ENCODE measurements around the gene NDUFAF2. TPM values are rescaled to one million over a fixed set of nuclear protein-coding genes. Genes with fewer than 3 reads are reported as not detected.

Gene NDUFAF2
- total RNA-seq, 1 donor from 2014 or later: 38.0 TPM

DNA sequence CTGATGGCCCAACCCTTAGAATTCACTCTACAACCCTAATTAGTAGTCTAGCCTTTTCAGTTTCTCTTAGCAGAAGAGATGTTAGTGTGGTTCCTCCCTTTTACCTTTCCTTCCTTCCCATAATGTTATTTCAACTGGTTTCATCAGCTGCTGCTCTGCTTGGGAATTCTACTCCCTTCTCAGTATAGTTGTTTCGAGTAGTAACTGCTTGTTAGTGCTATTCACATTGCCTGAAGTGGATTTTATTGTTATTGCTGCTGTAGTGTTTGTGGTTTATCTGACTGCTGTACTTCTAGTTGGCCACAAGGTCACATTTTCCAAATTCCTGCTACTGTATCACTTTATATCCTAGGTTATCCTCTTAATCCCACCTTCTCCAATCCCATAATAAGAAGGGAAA, 187.6 kb downstream of the NDUFAF2 start:
- intact Hi-C loops (cut with micrococcal nuclease): no loop called here
- Mint-ChIP-seq H3K4me1 (no peaks in the 10 kb centered on the region), H3K27ac (no peak overlapping the region), H3K27me3 (no peaks in the 10 kb centered on the region), H3K36me3 (ENCODE audit: low read depth) (no peaks in the 10 kb centered on the region), H3K4me3 (no peak overlapping the region), H3K9me3 (peaks cover 9% of the 10 kb centered on the region)
- no peak for DNase-seq

DNA sequence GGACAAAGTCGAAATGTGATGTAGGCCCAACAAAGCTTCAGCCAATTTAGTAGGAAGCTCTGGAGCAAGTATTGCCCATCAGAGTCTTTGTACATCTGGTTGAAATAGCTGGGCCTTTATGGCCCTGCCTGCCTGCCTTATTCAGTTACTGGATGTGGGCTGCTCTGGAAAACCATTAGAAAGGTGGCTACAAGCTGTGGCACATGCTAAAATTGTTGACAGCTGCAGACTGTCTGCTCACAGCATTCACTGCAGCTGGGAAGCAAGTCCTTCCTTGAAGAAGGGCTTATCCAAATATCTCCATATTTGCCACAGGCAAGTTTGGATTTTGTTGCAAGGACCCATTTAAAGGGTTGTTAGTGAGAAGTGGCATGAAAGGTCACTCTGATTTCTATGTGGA, 192.8 kb downstream of the NDUFAF2 start:
- no peaks in the 10 kb centered on the region for H3K9me3 Mint-ChIP-seq
- no peak for DNase-seq
- H3K27ac Mint-ChIP-seq: no peak overlapping the region
- intact Hi-C loops (cut with micrococcal nuclease): no loop called here
- no peaks in the 10 kb centered on the region for H3K4me1 Mint-ChIP-seq
- H3K4me3 Mint-ChIP-seq: no peak overlapping the region
- no peaks in the 10 kb centered on the region for H3K27me3 Mint-ChIP-seq
- H3K36me3 Mint-ChIP-seq (ENCODE audit: low read depth): no peaks in the 10 kb centered on the region

DNA sequence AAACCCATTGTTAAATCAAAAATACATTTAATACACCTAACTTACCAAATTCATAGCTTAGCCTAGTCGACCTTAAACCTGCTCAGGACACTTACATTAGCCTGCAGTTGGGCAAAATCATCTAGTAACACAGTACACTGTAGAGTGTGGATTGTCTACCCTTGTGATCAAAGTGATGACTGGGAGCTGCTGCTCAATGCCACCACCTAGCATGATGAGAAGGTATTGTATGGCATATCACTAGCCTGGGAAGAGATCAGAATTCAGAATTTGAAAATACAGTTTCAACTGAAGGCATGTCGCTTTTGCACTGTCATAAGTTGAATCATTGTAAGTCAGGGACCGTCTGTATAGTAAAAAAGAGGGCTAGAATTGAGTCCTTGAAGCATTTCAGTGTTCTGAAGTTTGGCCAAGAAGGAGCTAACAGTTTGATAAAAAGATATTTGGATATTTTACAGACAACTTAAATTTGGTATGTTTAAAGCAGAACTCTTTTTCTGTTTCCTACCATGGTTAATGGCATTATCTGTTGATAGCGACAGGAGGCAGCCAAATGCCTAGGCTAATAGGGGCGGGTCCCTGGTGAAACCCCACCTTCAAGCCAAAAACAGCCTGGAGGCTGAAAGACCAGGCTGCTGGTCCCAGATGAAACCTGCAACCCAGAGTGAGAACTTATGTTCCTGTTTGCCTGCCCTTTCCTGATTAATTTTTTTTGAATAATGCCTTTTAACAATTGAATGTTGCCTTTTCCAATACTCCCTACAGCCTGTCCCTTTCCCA, 194.3 kb downstream of the NDUFAF2 start:
- no peaks in the 10 kb centered on the region for H3K36me3 Mint-ChIP-seq (ENCODE audit: low read depth)
- no peak for DNase-seq
- no peak overlapping the region for H3K4me3 Mint-ChIP-seq
- H3K4me1 Mint-ChIP-seq: no peaks in the 10 kb centered on the region
- no peak overlapping the region for H3K27ac Mint-ChIP-seq
- no peaks in the 10 kb centered on the region for H3K9me3 Mint-ChIP-seq
- intact Hi-C loops (cut with micrococcal nuclease): no loop called here
- H3K27me3 Mint-ChIP-seq: no peaks in the 10 kb centered on the region

DNA sequence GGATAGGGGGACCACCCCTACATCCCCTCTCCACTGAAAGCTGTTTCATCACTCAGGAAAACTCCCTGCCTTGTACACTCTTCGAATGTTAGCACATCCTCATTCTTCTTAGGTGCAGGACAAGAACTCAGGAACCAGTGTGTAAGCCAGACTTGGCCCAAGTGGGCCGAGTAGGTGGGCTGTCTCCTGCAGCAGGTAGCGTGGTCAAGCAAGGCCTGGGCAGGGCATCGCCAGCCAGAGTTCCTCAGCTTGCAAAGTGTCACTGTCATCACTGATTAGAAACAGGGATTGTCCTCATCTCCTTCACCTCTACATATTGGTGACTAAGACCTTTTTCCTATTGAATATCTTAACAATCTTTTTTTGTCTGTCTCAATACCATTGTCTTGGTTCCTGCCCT, 194.9 kb downstream of the NDUFAF2 start:
- no peaks in the 10 kb centered on the region for H3K4me1 Mint-ChIP-seq
- H3K4me3 Mint-ChIP-seq: no peak overlapping the region
- intact Hi-C loops (cut with micrococcal nuclease): no loop called here
- H3K9me3 Mint-ChIP-seq: no peaks in the 10 kb centered on the region
- no peaks in the 10 kb centered on the region for H3K36me3 Mint-ChIP-seq (ENCODE audit: low read depth)
- H3K27ac Mint-ChIP-seq: no peak overlapping the region
- H3K27me3 Mint-ChIP-seq: no peaks in the 10 kb centered on the region
- no peak for DNase-seq

DNA sequence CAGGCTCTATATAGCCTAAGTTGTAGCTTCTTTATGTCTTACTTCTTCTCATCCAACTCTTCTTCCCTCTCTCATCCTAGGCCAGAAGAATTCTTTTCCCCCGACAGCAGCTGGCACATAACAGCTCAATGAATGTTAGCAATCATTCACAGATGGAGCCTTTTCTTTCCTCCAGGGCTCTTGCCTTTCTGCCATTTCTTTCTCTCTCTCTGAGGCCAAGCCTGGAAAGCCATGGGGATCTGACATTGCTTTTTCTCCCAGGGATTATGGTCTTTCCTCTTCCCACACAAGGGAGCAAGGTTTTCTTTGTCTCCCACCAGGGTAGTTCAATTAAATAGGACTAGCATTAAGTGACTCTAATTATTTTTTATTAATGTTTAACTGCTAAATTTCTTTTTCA, 196.8 kb downstream of the NDUFAF2 start:
- H3K27me3 Mint-ChIP-seq: no peaks in the 10 kb centered on the region
- H3K27ac Mint-ChIP-seq: no peak overlapping the region
- no peaks in the 10 kb centered on the region for H3K36me3 Mint-ChIP-seq (ENCODE audit: low read depth)
- intact Hi-C loops (cut with micrococcal nuclease): no loop called here
- DNase-seq: no peak
- no peak overlapping the region for H3K4me3 Mint-ChIP-seq
- peaks cover 4% of the 10 kb centered on the region for H3K9me3 Mint-ChIP-seq
- H3K4me1 Mint-ChIP-seq: no peaks in the 10 kb centered on the region

DNA sequence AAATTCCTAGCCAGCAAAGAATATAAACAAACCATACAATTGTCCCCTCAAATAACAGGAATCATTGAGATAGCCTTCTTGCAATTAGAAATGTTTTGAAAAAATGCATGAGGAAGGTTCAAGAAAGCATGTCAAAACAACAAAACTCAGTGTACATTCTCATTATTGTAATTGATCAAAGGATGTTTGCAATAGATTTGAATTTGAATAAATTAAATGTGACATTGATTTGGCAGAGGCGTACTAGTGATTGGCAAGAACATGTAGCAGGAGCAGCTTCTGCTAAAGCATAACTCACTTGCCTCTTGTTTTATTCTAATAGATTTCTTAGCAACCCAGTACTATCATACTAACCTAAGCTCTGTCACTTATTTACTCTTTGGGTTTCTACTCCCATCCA, 197.4 kb downstream of the NDUFAF2 start:
- Mint-ChIP-seq H3K27me3 (no peaks in the 10 kb centered on the region), H3K27ac (no peak overlapping the region), H3K4me1 (no peaks in the 10 kb centered on the region), H3K9me3 (peaks cover 4% of the 10 kb centered on the region), H3K4me3 (no peak overlapping the region), H3K36me3 (ENCODE audit: low read depth) (no peaks in the 10 kb centered on the region)
- intact Hi-C loops (cut with micrococcal nuclease): no loop called here
- DNase-seq: no peak

DNA sequence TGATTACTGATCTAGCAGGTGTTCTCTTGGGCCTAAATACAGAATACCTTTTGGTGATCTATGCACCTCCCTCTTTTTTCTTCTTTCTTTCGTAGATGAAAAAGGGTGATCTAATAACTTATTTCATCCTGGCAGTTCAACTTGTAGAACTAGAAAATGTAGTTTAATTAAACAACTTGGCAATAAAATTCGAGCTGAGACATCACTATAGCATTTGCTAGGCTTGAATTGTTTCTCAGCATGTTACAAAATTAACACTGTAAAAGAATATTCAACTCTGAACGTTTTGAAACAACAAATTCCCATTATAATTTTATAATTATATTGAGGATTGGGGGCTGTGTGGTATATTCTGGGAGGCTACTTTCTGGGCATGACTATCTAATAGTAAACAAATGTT, 197.8 kb downstream of the NDUFAF2 start:
- Mint-ChIP-seq H3K4me3 (no peak overlapping the region), H3K36me3 (ENCODE audit: low read depth) (no peaks in the 10 kb centered on the region), H3K27ac (no peak overlapping the region), H3K9me3 (peaks cover 4% of the 10 kb centered on the region), H3K27me3 (no peaks in the 10 kb centered on the region), H3K4me1 (no peaks in the 10 kb centered on the region)
- intact Hi-C loops (cut with micrococcal nuclease): no loop called here
- DNase-seq: no peak

DNA sequence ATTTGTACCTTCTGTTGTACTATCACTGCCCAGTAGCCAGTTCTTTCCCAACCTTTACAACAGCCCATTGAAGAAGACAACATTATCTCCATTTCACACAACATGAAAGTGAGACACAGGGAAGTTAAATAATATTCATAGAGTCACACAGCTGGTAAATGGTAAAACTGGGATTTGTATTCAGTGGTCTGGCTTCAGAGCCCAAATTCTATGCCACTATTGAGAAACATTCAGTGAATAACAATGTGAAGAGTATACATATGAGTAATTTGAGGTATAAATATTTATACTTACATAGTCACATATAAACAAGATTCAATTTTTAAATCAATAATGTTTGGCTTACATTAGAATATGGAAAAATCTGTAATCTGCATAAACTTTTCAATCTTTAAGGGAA, 203.5 kb downstream of the NDUFAF2 start:
- DNase-seq: no peak
- intact Hi-C loops (cut with micrococcal nuclease): no loop called here
- no peaks in the 10 kb centered on the region for H3K4me1 Mint-ChIP-seq
- no peak overlapping the region for H3K4me3 Mint-ChIP-seq
- H3K27ac Mint-ChIP-seq: no peak overlapping the region
- peaks cover 3% of the 10 kb centered on the region for H3K36me3 Mint-ChIP-seq (ENCODE audit: low read depth)
- H3K27me3 Mint-ChIP-seq: no peaks in the 10 kb centered on the region
- H3K9me3 Mint-ChIP-seq: peaks cover 4% of the 10 kb centered on the region

DNA sequence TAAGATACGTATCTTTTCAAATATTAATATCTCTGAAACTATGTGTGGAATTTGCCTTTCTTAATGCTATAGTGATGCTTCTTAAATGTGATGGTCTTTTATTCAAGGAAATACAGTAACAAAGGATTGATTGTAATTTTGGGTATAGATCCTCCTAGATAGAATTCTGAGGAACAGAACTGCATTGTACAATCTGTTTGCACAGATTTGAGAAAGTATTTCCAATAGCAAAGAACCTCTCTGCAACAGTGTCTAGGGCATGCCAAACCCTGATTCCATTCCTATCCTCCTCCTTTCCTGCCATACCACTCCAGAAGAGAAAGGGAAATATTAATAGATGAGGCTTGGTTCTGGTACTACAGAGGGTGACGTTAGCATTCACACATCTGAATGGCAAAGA, 206.9 kb downstream of the NDUFAF2 start:
- peaks cover 27% of the 10 kb centered on the region for H3K36me3 Mint-ChIP-seq (ENCODE audit: low read depth)
- peaks cover 11% of the 10 kb centered on the region for H3K9me3 Mint-ChIP-seq
- no peaks in the 10 kb centered on the region for H3K27me3 Mint-ChIP-seq
- H3K4me1 Mint-ChIP-seq: no peaks in the 10 kb centered on the region
- DNase-seq: no peak
- no peak overlapping the region for H3K4me3 Mint-ChIP-seq
- intact Hi-C loops (cut with micrococcal nuclease): no loop called here
- H3K27ac Mint-ChIP-seq: no peak overlapping the region

DNA sequence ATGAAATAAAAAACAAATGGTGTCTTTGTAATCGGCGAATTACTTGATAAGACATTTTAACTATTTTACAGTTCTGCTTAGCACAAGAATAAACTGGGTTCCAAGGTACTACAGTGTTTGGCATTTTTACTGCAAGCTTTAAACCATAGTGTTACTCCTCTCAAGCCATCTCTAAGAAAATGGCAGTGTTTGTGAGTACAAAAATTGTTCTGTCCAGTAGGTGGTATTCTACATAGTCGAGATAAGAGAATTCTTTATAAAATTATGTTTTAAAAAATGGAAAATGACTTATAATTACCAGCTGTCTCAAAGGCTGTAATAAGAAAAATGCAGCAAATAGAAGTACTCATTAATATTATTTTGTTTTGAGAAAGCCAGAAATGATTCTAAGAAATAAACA, 214.1 kb downstream of the NDUFAF2 start:
- Mint-ChIP-seq H3K27me3 (no peaks in the 10 kb centered on the region), H3K9me3 (peaks cover 20% of the 10 kb centered on the region), H3K4me1 (peaks cover 32% of the 10 kb centered on the region), H3K4me3 (no peak overlapping the region), H3K36me3 (ENCODE audit: low read depth) (peaks cover 72% of the 10 kb centered on the region), H3K27ac (no peak overlapping the region)
- no peak for DNase-seq
- intact Hi-C loops (cut with micrococcal nuclease): no loop called here

DNA sequence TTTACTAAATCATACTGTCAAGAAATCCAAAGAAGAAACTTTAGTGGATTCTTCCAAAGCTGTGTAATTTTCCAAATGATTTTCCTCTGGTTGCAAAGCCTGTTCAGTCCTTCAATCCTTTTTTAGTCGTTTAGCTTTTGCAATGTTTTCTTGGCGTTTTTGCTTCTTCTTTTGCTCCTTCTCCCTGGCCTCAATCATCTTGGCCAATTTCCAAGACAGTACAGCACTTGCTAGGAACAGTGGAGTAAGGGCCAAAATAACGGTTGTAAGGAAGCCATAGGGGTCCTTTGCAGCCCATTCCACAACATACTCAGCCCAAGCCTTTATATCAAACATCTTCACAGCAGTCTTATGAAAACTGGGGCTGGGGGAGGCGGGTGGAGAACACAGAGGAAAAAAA, 214.8 kb downstream of the NDUFAF2 start:
- intact Hi-C loops (cut with micrococcal nuclease): loop anchor here (5.0 to 10.0 kb wide), 5 partner anchors 42 to 495 kb away; partner anchors contain the start of gene DEPDC1B
- peaks cover 32% of the 10 kb centered on the region for H3K4me1 Mint-ChIP-seq
- DNase-seq: no peak
- H3K9me3 Mint-ChIP-seq: peaks cover 16% of the 10 kb centered on the region
- H3K27ac Mint-ChIP-seq: peak overlapping the region; percentile 42
- no peaks in the 10 kb centered on the region for H3K27me3 Mint-ChIP-seq
- H3K36me3 Mint-ChIP-seq (ENCODE audit: low read depth): peaks cover 66% of the 10 kb centered on the region
- peak overlapping the region; percentile 67 for H3K4me3 Mint-ChIP-seq

DNA sequence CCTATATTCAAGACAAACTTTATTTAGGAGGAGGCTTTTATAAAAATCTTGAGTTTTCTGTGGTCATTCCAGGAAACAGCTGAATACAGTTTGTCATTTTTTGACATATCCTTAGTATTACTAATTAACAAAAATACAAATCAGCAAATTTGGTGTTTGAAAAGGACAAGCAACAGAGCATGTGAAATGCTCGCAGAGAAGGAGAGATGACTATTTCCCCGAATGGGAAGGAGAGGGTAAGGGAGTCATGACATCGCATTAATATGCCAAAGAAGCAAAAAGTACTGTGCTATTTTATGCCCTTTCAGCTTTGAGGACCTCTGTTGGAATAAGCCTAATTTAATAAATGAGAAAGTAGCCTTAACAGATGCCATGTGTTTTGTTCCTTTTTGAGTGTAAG, 215.5 kb downstream of the NDUFAF2 start:
- Mint-ChIP-seq H3K27ac (peak overlapping the region; percentile 53), H3K9me3 (peaks cover 11% of the 10 kb centered on the region), H3K36me3 (ENCODE audit: low read depth) (peaks cover 59% of the 10 kb centered on the region), H3K4me1 (peaks cover 32% of the 10 kb centered on the region), H3K27me3 (no peaks in the 10 kb centered on the region), H3K4me3 (peak overlapping the region; percentile 67)
- intact Hi-C loops (cut with micrococcal nuclease): loop anchor here (5.0 to 10.0 kb wide), 5 partner anchors 42 to 494 kb away; partner anchors contain the start of gene DEPDC1B
- DNase-seq: no peak

DNA sequence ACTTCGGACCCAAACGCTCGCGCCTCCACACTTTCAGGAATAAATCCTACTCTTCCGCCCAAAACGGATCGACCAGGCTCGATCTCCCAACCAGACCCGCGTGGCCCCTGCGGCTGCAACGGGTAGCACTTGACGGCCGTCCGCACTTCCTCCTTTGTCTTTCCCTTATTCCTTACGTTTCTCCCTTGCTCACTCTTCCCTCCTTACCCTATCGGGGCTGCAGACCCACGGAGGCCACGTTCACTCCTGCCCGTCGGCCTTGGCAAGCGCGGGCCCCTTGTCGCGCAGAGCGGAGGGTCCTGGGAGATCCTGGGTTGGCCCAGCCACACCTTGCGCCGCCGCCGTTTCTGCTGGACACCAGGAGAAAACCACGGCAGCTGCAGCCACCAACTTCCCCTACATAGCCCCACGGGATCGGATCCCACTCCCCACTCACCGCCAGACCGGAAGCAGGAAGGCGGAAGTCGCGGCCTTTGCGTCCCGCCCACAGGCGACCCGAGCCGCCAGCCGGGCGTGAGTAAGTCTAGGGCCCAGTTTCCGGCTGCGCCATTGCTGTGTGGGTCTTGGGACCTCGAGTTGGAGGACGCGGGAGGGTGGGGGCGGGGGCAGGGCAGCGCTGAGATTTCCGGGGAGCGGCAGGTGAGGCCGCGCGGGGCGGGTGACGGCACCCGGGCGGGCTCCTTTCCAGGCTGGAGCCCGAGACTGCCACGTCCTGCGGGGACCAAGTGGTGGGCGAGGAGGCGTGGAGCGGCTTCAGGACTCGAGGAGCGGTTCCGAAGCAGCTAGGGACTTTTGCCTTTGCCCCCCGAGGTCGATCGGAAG, 217.2 kb downstream of the NDUFAF2 start, which contains the start of gene SMIM15:
TSS of gene SMIM15 (minus strand) at position 459 of the 822 bp plus-strand sequence. CDS start 2,297 bp downstream, outside the sequence.
- peak within 1 kb of the TSS; percentile 99 for H3K27ac Mint-ChIP-seq
- intact Hi-C loops (cut with micrococcal nuclease): loop anchor here (1.0 to 10.0 kb wide), 7 partner anchors 40 to 493 kb away; partner anchors contain the start of genes DEPDC1B, ERCC8 and NDUFAF2
- H3K36me3 Mint-ChIP-seq (ENCODE audit: low read depth): peaks cover 49% of the 10 kb centered on the region
- peak; percentile 96 for DNase-seq
- peaks cover 9% of the 10 kb centered on the region for H3K9me3 Mint-ChIP-seq
- peaks cover 32% of the 10 kb centered on the region for H3K4me1 Mint-ChIP-seq
- no peaks in the 10 kb centered on the region for H3K27me3 Mint-ChIP-seq
- H3K4me3 Mint-ChIP-seq: peak within 1 kb of the TSS; percentile 99
